GM13977 (cell line): ENCODE measurements around the gene STK17A.
"Not testable (repeated sequence)": the region's sequence is repeated elsewhere in the genome, so short reads cannot be mapped to it uniquely, and the experiment has no call there.

Experiments used
- DNase-seq: peaks from one replicate; pipeline ENCODE4 v3.0.0; 2012; ENCODE audit warnings: low spot score
- CTCF ChIP-seq: IDR thresholded peaks from 2 replicates; pipeline ENCODE4 v1.5.1; 2012; ENCODE audit warnings: mild to moderate bottlenecking, control low read depth; ENCODE audit not compliant: insufficient read depth; ENCODE audit errors: extremely low read depth, missing control alignments
- in situ Hi-C: fragments of 300-500 bp; cut with MboI; formaldehyde crosslinking; loops from one replicate; pipeline ENCODE4 v1.12.0; 2022; ENCODE audit warnings: low sequenced_read_pairs, low pct_unique_long_range_greater_than_20kb, mixed read lengths, inconsistent platforms; ENCODE audit not compliant: unreplicated experiment

Gene STK17A

GRCh38 chr7:43619213-43620012 is 36.5 kb downstream of the STK17A start:
- DNase-seq, result no peak
- in situ Hi-C loops, result no loop called here
- no peak for TF ChIP-seq CTCF

GRCh38 chr7:43621729-43622448 is 39.0 kb downstream of the STK17A start:
- TF ChIP-seq CTCF, result no peak
- no peak for DNase-seq
- in situ Hi-C loops, result no loop called here

- DNase-seq, result no peak
- in situ Hi-C loops, result no loop called here
- no peak for TF ChIP-seq CTCF
These were observed 41.2 kb downstream of the STK17A start for GRCh38 chr7:43624156-43624555.

- no peak for DNase-seq
- in situ Hi-C loops, result no loop called here
- no peak for TF ChIP-seq CTCF
These were observed 42.5 kb downstream of the STK17A start for GRCh38 chr7:43625453-43625852.

- in situ Hi-C loops, result no loop called here
- no peak for DNase-seq
- TF ChIP-seq CTCF, result no peak
These were observed 43.1 kb downstream of the STK17A start for GRCh38 chr7:43625980-43626379.

GRCh38 chr7:43626695-43627094 is 43.8 kb downstream of the STK17A start:
- TF ChIP-seq CTCF, result no peak
- in situ Hi-C loops, result no loop called here
- no peak for DNase-seq

- DNase-seq, in situ Hi-C loops: not testable (repeated sequence)
These were observed 44.9 kb downstream of the STK17A start for GRCh38 chr7:43627798-43628197.
